VCaP (cell line): ENCODE results near the gene COPS7A.

Source experiments
- H3K27ac ChIP-seq: fragments of 450-650 bp; 2 replicates; pipeline ENCODE4 v1.5.1; 2017
- TF ChIP-seq, protein P1 (sequence below): fragments of 450-650 bp; conservative IDR thresholded peaks from 2 replicates; pipeline ENCODE4 v1.5.1; 2017; ENCODE audit warnings: mild to moderate bottlenecking, moderate library complexity

The COPS7A gene

DNA sequence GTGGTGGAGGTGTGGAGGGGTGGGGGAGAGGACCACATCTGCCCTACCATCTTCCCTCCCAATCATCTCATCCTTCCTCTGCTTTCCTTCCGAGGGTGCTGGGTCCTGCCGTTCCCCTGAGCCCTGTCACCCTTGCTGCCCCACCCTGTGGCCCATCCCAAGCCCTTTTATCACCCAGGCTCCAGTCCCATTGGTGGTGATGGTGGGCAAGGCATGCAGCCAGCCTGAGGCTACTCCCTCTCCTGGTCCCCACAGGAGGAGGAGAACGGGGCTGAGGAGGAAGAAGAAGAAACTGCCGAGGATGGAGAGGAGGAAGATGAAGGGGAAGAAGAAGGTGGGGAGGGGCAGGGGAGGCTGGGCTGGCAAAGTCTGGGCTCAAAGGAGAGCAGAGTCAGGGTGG, 45.8 kb downstream of the COPS7A start:
- TF ChIP-seq, protein P1, sequence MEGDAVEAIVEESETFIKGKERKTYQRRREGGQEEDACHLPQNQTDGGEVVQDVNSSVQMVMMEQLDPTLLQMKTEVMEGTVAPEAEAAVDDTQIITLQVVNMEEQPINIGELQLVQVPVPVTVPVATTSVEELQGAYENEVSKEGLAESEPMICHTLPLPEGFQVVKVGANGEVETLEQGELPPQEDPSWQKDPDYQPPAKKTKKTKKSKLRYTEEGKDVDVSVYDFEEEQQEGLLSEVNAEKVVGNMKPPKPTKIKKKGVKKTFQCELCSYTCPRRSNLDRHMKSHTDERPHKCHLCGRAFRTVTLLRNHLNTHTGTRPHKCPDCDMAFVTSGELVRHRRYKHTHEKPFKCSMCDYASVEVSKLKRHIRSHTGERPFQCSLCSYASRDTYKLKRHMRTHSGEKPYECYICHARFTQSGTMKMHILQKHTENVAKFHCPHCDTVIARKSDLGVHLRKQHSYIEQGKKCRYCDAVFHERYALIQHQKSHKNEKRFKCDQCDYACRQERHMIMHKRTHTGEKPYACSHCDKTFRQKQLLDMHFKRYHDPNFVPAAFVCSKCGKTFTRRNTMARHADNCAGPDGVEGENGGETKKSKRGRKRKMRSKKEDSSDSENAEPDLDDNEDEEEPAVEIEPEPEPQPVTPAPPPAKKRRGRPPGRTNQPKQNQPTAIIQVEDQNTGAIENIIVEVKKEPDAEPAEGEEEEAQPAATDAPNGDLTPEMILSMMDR: no peak
- H3K27ac ChIP-seq: peak overlapping the region; percentile 97; the same call in 1 of the 2 replicates

DNA sequence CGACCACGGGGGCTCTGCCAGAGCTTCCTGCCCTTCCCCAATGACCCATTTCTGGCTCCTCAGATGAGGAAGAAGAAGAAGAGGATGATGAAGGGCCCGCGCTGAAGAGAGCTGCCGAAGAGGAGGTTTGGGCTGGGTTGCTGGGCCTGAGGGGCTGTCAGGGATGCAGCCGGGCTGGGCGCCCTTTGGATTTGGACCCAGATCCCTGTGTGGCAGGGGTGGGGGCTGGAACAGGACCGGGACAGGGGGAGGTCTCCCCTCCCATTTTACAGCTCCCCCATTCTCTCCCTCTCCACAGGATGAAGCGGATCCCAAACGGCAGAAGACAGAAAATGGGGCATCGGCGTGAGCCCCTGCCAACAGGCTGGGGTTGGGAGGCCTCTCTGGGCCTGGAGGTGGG, 46.2 kb downstream of the COPS7A start:
- H3K27ac ChIP-seq: peak overlapping the region; percentile 97; the same call in 1 of the 2 replicates
- TF ChIP-seq, protein P1: no peak

DNA sequence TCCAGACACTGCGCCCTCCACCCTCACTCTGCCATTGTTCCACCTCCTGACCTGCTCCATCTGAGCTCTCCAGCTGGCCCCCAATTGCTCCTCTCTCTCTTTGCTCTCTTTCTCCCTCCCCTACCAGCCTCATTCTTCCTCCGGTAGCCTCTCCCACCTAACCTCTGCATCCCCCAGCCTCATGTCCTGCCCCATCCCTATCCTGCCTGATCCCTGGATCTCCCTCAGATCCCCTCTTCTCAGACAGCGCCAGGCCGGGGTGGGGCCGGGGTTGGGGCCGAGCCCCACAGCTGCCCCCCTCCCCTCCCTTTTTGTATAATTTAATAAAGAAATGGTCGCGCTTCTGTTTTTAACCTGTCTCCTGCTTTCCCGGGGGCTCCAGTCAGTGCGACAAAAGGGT, 46.8 kb downstream of the COPS7A start:
- H3K27ac ChIP-seq: peak overlapping the region; percentile 97; the same call in 1 of the 2 replicates
- TF ChIP-seq, protein P1: no peak

DNA sequence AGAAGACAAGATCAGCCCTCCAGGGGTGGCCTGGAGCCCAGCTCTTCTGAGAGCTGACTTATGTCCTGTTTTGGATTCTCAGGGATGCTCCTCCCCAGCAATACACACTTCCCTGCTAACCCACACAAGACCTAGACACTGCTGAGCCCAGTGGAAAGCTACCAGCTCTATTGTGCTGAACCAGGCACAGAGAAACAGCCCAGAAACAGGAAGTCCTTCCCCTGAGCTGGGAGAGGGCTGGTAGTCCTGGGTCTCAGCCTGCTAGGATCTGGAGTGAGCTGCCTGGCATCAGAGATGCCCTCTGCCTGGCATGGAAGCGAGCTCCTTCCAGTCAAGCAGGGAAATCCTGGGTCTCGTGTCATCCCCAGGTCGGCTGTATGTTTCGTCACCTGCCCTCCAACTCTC, 47.2 kb downstream of the COPS7A start:
- TF ChIP-seq, protein P1: no peak
- H3K27ac ChIP-seq: peak overlapping the region; percentile 97; the same call in 1 of the 2 replicates

DNA sequence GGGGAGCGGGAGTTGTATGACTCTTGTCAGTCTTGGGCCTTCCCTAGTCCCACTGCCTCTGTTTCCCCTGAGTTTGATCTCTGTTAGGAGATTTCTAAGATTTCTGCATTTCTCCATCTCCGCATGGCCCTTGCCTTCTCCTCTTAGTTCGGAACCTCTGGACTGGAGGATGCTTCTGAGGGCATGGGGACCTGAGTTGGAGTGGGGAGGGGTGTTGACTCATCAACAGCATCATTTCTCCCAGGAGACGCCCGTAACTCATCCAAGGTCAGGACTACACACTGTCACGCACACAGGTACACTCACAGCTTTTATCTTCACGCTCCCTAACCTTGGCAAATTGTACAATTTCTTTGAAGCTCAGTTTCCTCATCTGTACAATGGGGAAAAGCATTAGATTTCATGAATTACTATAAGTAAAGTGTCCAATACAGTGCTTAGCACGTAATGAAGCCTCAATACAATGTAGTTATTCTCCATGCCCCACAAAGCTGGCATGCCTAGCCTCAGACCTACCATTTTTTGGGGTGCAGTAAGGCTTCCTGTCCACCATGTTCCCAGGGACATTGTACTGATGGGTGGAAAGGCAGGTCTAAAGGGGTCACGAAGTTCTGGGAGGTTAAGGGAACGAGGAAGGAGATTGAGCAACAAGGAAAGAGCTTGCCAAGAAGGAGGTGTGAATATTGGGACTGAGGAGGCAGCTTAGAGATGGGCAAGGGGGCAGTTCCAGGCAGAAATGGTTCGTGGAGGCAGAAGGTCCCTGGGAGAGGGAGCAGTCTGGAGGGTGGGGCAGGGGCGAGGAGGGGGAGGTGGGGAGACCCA, 47.9 kb downstream of the COPS7A start:
- TF ChIP-seq, protein P1: no peak
- H3K27ac ChIP-seq: 0 out of 2 replicates have a peak overlapping the region, but pooled peaks have one; percentile 97

DNA sequence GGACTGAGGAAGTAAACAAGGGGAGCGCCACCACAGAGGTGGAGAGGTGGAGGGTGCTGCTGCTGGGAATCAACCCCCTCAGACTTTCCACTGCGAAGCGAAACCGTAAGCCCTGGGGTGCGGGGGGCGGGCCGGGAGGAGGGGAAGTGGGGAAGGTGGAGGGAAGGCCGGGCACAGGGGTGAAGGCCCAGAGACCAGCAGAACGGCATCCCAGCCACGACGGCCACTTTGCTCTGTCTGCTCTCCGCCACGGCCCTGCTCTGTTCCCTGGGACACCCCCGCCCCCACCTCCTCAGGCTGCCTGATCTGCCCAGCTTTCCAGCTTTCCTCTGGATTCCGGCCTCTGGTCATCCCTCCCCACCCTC, 48.5 kb downstream of the COPS7A start, which contains the start of gene LAG3:
TSS of gene LAG3 (plus strand) at position 190 of the 365 bp plus-strand sequence. CDS start 333 bp downstream, outside the sequence.
- peak within 1 kb of the TSS; percentile 97 for H3K27ac ChIP-seq
- TF ChIP-seq, protein P1: no peak

DNA sequence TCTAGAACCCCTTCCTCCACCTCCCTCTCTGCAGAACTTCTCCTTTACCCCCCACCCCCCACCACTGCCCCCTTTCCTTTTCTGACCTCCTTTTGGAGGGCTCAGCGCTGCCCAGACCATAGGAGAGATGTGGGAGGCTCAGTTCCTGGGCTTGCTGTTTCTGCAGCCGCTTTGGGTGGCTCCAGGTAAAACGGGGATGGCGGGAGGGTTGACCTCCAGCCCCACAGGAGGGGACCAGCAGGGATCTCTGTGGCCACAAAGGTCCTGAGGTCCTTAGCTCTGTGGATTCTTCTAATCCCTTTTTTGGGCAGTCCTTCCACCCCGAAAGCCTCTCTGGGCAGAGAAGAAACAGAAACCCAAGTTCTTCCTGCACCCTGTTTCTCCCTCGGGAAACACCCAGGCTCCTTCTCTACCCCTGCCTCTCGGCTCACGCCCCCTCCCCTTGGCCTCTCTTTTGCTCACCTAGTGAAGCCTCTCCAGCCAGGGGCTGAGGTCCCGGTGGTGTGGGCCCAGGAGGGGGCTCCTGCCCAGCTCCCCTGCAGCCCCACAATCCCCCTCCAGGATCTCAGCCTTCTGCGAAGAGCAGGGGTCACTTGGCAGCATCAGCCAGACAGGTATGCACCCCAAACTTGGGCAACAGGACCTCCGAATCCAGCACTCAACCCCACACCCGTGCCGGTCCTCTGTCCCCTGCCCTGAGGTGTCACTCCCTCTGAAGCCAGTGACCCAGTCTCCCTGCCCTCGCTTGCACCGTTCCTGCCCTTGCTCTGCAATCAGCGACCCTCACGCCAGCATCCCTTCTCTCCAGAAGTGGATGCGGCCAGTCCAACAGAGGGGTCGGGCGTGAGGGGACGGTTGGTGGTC, 49.1 kb downstream of the COPS7A start:
- TF ChIP-seq, protein P1: no peak
- H3K27ac ChIP-seq: peak overlapping the region; percentile 87
